OCI-LY1 (cell line): ENCODE results near the gene PMVK.

Source experiments
- H2AFZ ChIP-seq: fragments of 200-600 bp; sonication (generic), shearing (Covaris generic); 2 replicates; pipeline ENCODE4 v1.6.0; 2014; ENCODE audit warnings: antibody characterized with exemption, mild to moderate bottlenecking, low read length
- H3F3A ChIP-seq: fragments of 200-600 bp; sonication (generic), shearing (Covaris generic); 2 replicates; pipeline ENCODE4 v1.6.0; 2014; ENCODE audit warnings: mild to moderate bottlenecking, antibody characterized with exemption, low read length, moderate library complexity; ENCODE audit not compliant: insufficient read depth
- H3K27ac ChIP-seq: fragments of 200-600 bp; sonication (generic); 2 replicates; pipeline ENCODE4 v1.5.1; 2014; ENCODE audit warnings: low read length, mixed run types, mild to moderate bottlenecking, low read depth; ENCODE audit not compliant: poor library complexity, severe bottlenecking
- H3K27me3 ChIP-seq: fragments of 200-600 bp; sonication (generic); 2 replicates; pipeline ENCODE4 v1.6.0; 2014; ENCODE audit warnings: antibody characterized with exemption, mild to moderate bottlenecking, low read length, moderate library complexity; ENCODE audit not compliant: insufficient read depth
- H3K36me3 ChIP-seq: fragments of 200-600 bp; sonication (generic); 2 replicates; pipeline ENCODE4 v1.6.1; 2014; ENCODE audit warnings: mild to moderate bottlenecking, antibody characterized with exemption, low read length, moderate library complexity, mixed read lengths; ENCODE audit not compliant: insufficient read depth
- H3K4me1 ChIP-seq: fragments of 200-600 bp; sonication (generic); 2 replicates; pipeline ENCODE4 v1.5.1; 2014; ENCODE audit warnings: mild to moderate bottlenecking, low read length, moderate library complexity; ENCODE audit not compliant: insufficient read depth, severe bottlenecking
- H3K4me2 ChIP-seq: fragments of 200-600 bp; sonication (generic), shearing (Covaris generic); 2 replicates; pipeline ENCODE4 v1.6.1; 2014; ENCODE audit warnings: low read length
- H3K4me3 ChIP-seq: fragments of 200-600 bp; sonication (generic); 2 replicates; pipeline ENCODE4 v1.5.1; 2014; ENCODE audit warnings: low read length, low read depth, mild to moderate bottlenecking, mixed read lengths; ENCODE audit not compliant: poor library complexity, severe bottlenecking
- H3K79me2 ChIP-seq: fragments of 200-600 bp; shearing (Covaris generic); 2 replicates; pipeline ENCODE4 v1.6.1; 2016; ENCODE audit warnings: mixed run types, low read length, mixed read lengths; ENCODE audit not compliant: insufficient read depth
- H3K9ac ChIP-seq: fragments of 200-600 bp; sonication (generic), shearing (Covaris generic); 2 replicates; pipeline ENCODE4 v1.6.1; 2014; ENCODE audit warnings: mild to moderate bottlenecking, low read length, mixed read lengths
- H3K9me2 ChIP-seq: fragments of 200-600 bp; sonication (generic), shearing (Covaris generic); 2 replicates; pipeline ENCODE4 v1.6.1; 2014; ENCODE audit warnings: low read depth, mild to moderate bottlenecking, low read length, mixed read lengths
- H3K9me3 ChIP-seq: fragments of 200-600 bp; shearing (Covaris generic); 2 replicates; pipeline ENCODE4 v1.6.1; 2014; ENCODE audit warnings: low read length, mixed read lengths
- H4K20me1 ChIP-seq: fragments of 200-600 bp; sonication (generic), shearing (Covaris generic); 2 replicates; pipeline ENCODE4 v1.6.0; 2016; ENCODE audit warnings: mild to moderate bottlenecking, low read length; ENCODE audit not compliant: insufficient read depth
- CTCF ChIP-seq: fragments of 200-600 bp; sonication (generic), shearing (Covaris generic); IDR thresholded peaks from 2 replicates; pipeline ENCODE4 v1.5.1; 2017; ENCODE audit warnings: mild to moderate bottlenecking, antibody characterized with exemption, low read length, moderate library complexity, mixed read lengths
- EZH2 ChIP-seq: fragments of 200-600 bp; sonication (generic), shearing (Covaris generic); IDR thresholded peaks from 2 replicates; pipeline ENCODE4 v1.8.0; 2017; ENCODE audit warnings: borderline replicate concordance, mixed run types, mild to moderate bottlenecking, antibody characterized with exemption, low read length, moderate library complexity, mixed read lengths

Gene PMVK

GRCh38 chr1:154972517-154973343 is 36.2 kb upstream of the PMVK start:
- H3K9me2 ChIP-seq: no peaks in the 10 kb centered on the region
- H3K27ac ChIP-seq: peak overlapping the region; percentile 88
- TF ChIP-seq EZH2 (no peak), CTCF (no peak)
- H3K4me1 ChIP-seq: peaks cover 54% of the 10 kb centered on the region
- H3K79me2 ChIP-seq: peaks cover 28% of the 10 kb centered on the region
- H3K27me3 ChIP-seq: no peaks in the 10 kb centered on the region
- no peaks in the 10 kb centered on the region for H4K20me1 ChIP-seq
- no peak overlapping the region for H2AFZ ChIP-seq
- peaks cover 18% of the 10 kb centered on the region for H3K36me3 ChIP-seq
- H3K4me3 ChIP-seq: peak overlapping the region; percentile 79
- peak overlapping the region; percentile 74 for H3K4me2 ChIP-seq
- peak overlapping the region; percentile 17; the same call in 1 of the 2 replicates for H3K9ac ChIP-seq
- no peaks in the 10 kb centered on the region for H3K9me3 ChIP-seq
- H3F3A ChIP-seq: no peaks in the 10 kb centered on the region

GRCh38 chr1:154972213-154972516 is 35.6 kb upstream of the PMVK start:
- Histone ChIP-seq H4K20me1 (no peaks in the 10 kb centered on the region), H3K9me3 (no peaks in the 10 kb centered on the region), H3K9me2 (no peaks in the 10 kb centered on the region), H3K36me3 (peaks cover 19% of the 10 kb centered on the region), H3K27ac (peak overlapping the region; percentile 88), H3K4me2 (peak overlapping the region; percentile 74), H3K4me3 (peak overlapping the region; percentile 79), H3F3A (no peaks in the 10 kb centered on the region), H3K79me2 (peaks cover 23% of the 10 kb centered on the region), H2AFZ (no peak overlapping the region), H3K4me1 (peaks cover 49% of the 10 kb centered on the region), H3K9ac (peak overlapping the region; percentile 17; the same call in 1 of the 2 replicates), H3K27me3 (no peaks in the 10 kb centered on the region)
- TF ChIP-seq CTCF: no peak
- TF ChIP-seq EZH2: no peak

GRCh38 chr1:154971341-154971998 is 35.0 kb upstream of the PMVK start:
- Histone ChIP-seq H3K27me3 (no peaks in the 10 kb centered on the region), H3K27ac (peak overlapping the region; percentile 69), H3K36me3 (peaks cover 26% of the 10 kb centered on the region), H3K4me3 (peak overlapping the region; percentile 52), H3K79me2 (peaks cover 16% of the 10 kb centered on the region), H3K9me2 (no peaks in the 10 kb centered on the region), H3K4me2 (peak overlapping the region; percentile 71), H3F3A (no peaks in the 10 kb centered on the region), H3K9ac (peak overlapping the region; percentile 53; the same call in 1 of the 2 replicates), H3K9me3 (no peaks in the 10 kb centered on the region), H3K4me1 (peaks cover 42% of the 10 kb centered on the region), H4K20me1 (no peaks in the 10 kb centered on the region), H2AFZ (no peak overlapping the region)
- TF ChIP-seq EZH2 (no peak), CTCF (no peak)
